ENCODE results near the gene C21orf58.

- TF ChIP-seq POLR2A (IDR thresholded peaks at IDR 0.05; ENCODE audit: low read depth, low read length) (0 out of 2 replicates have a peak, but pooled peaks have one; percentile 20), POU2F2 (IDR thresholded peaks at IDR 0.05; ENCODE audit: low read depth, low read length) (no peak)
These were observed 861 bp upstream of the C21orf58 start for GRCh38 chr21:46324390-46325072.
